Prostate gland (tissue), 2 donors: ENCODE measurements around the gene ST14.
A peak's percentile ranks its signal among the peaks of the same experiment; 100 is the strongest.

ENCODE experiments used
- CTCF ChIP-seq, 4 experiments: fragments of 200-600 bp in 2 of 4; fragments of 450-650 bp in 2 of 4; sonication (generic) in 2 of 4; IDR thresholded peaks; 1 replicate in 3 of 4; 2 replicates in 1 of 4; pipeline ENCODE4 v1.5.1; 2016 to 2019; ENCODE audit warnings: antibody characterized with exemption in 4 of 4, mild to moderate bottlenecking in 2 of 4, moderate library complexity in 2 of 4
- POLR2A ChIP-seq: fragments of 450-650 bp; IDR thresholded peaks from one replicate; pipeline ENCODE4 v1.6.1; 2016; ENCODE audit warnings: antibody characterized with exemption, mild to moderate bottlenecking

- TF ChIP-seq CTCF (IDR thresholded peaks at IDR 0.05) (peak in 1 of 4 experiments; percentile 4), POLR2A (no peak)
These were observed 4.0 kb downstream of the ST14 start for GRCh38 chr11:130163346-130164220.
